CMK (cell line): Measurements from ENCODE around the gene CYP51A1.
"Not testable (repeated sequence)": the region's sequence is repeated elsewhere in the genome, so short reads cannot be mapped to it uniquely, and the experiment has no call there.

ENCODE experiments used
- DNase-seq: peaks from one replicate; pipeline ENCODE4 v3.0.0-alpha.2; 2010; ENCODE audit warnings: low read depth

CYP51A1 gene

DNA sequence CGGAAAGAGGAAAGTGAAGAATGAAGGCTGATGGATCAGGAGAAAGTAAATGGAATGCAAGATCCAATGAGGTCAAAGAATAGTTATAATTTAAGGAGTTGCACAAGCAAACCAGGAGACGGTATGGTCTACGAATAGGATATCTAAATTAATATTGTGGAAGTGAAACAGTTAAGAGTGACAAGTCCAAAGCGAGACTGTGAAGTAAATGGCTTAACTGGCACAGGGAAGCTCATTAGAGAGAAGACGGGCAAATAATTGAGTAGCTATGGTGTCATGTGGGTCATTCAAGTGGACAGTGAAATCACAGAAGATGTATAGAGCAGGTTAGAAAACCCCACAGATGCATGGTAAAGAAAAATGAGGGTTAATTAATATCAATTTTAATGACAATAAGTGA is 3.2 kb downstream of the CYP51A1 start:
- no peak for DNase-seq

GRCh38 chr7:92121681-92122080 is 12.6 kb downstream of the CYP51A1 start:
- no peak for DNase-seq

DNA sequence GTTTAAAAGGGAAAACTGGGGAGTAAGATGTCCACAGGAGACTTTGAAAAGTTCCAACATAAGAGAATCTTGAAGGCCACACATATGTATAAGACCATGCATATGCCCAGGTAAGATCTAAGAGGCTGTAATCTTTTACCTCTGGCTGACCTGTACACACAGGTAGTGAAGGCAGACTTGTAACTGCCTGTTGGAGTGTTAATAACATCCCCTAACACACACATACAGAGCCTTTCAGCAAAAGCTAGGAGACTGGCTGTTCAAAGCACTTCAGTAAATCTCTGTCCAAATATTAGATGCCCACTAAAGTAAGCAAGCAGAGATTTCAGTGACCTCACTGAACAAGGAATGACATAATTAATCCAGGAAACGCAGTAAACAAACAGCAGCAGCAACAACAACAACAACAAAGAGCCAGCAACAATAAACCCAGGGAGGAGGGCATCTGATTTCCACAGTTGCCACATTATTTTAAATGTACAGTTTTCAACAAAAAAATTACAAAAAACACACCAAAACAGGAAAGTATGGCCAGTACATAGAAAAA is 15.0 kb downstream of the CYP51A1 start:
- no peak for DNase-seq

- DNase-seq: no peak
Observed at GRCh38 chr7:92116949-92117348, 17.3 kb downstream of the CYP51A1 start.

- DNase-seq: no peak
Observed at GRCh38 chr7:92115821-92116220, 18.5 kb downstream of the CYP51A1 start.

GRCh38 chr7:92110857-92111256 is 23.4 kb downstream of the CYP51A1 start:
- DNase-seq: no peak

GRCh38 chr7:92108821-92109220 is 25.5 kb downstream of the CYP51A1 start:
- DNase-seq: no peak

- DNase-seq: not testable (repeated sequence)
Observed at GRCh38 chr7:92102862-92103261, 31.4 kb downstream of the CYP51A1 start.

GRCh38 chr7:92100534-92100933 is 33.7 kb downstream of the CYP51A1 start:
- no peak for DNase-seq

- no peak for DNase-seq
Observed at GRCh38 chr7:92095380-92095779, 38.9 kb downstream of the CYP51A1 start.

DNA sequence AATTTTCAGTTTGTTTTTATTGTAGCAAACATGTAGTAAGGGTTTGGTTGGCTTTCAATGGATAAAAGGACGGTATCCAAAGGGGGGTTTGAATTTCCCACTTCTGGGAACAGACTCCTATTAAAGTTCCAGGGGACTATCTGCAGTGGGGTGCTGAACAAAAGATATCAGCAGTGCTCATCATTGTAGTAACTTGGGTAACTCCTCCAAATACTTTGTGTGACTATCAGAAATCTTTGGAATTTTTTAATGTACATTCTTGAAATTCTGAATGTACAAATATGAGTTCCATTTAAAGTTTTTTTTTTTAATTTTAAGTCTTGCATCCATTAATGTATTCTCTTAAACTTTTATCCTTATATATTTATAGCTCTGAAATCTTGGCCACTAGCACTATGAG is 42.1 kb downstream of the CYP51A1 start:
- no peak for DNase-seq

- DNase-seq: no peak
Observed at GRCh38 chr7:92088266-92088665, 46.0 kb downstream of the CYP51A1 start.

DNA sequence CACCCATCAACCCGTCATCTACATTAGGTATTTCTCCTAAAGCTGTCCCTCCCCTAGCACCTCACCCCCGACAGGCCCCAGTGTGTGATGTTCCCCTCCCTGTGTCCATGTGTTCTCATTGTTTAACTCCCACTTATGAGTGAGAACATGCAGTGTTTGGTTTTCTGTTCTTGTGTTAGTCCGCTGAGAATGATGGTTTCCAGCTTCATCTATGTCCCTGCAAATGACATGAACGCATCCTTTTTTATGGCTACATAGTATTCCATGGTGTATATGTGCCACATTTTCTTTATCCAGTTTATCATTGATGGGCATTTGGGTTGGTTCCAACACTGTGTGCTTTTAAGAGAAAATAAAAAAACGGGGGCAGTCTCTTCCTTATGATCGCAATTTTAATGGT is 50.4 kb downstream of the CYP51A1 start:
- not testable (repeated sequence) for DNase-seq

- no peak for DNase-seq
Observed at GRCh38 chr7:92076509-92076908, 57.8 kb downstream of the CYP51A1 start.

- DNase-seq: no peak
Observed at GRCh38 chr7:92075455-92076158, 58.7 kb downstream of the CYP51A1 start.

DNA sequence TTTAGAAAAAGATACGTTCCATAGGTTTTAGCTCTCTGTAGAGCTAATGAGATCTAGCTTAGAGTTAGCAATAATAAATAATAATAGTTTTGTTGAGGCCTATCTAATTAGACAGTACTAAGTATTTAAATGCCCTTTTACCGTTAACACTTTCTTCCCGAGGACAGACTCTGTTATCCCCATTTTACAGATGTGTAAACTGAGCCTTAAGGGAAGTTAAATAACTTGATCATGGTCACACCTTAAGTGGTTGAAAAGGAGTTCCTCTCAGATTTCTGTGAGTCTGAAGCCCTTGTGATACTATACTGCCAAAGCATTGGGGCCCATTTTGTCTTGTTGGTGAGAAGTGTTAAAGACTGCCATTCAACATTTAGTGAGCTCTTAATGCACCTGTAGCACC is 61.6 kb downstream of the CYP51A1 start:
- no peak for DNase-seq

DNA sequence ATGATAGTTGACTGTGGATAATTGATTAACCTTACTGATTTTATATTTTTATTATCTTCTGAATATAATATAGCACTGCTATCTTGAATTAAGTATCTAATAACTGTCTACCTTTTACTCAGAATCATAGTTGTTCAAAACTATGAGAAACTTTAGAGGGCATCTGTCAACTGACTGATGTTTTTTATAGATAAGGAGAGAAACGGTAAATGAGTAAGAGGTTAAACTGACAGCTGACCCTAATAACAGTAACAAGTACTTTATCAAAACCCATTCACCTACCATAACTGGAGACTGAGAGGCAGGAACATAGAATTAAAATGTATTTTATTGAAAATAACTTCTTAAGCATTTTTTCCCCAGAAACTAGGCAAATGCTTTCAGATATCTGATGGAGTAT is 62.2 kb downstream of the CYP51A1 start:
- DNase-seq: no peak

GRCh38 chr7:92071032-92071431 is 63.2 kb downstream of the CYP51A1 start:
- DNase-seq: no peak

GRCh38 chr7:92064438-92065029 is 69.7 kb downstream of the CYP51A1 start:
- DNase-seq: no peak
